ENCODE measurements around the gene LSP1. TPM values are rescaled to one million over a fixed set of nuclear protein-coding genes. Genes with fewer than 3 reads are reported as not detected.

The LSP1 gene
- total and polyA plus RNA-seq, 2 of the 8 experiments (the other 6 are each of a cell fraction or from before 2014, with no cell fraction given), result 0.03 TPM; not detected in 1

DNA sequence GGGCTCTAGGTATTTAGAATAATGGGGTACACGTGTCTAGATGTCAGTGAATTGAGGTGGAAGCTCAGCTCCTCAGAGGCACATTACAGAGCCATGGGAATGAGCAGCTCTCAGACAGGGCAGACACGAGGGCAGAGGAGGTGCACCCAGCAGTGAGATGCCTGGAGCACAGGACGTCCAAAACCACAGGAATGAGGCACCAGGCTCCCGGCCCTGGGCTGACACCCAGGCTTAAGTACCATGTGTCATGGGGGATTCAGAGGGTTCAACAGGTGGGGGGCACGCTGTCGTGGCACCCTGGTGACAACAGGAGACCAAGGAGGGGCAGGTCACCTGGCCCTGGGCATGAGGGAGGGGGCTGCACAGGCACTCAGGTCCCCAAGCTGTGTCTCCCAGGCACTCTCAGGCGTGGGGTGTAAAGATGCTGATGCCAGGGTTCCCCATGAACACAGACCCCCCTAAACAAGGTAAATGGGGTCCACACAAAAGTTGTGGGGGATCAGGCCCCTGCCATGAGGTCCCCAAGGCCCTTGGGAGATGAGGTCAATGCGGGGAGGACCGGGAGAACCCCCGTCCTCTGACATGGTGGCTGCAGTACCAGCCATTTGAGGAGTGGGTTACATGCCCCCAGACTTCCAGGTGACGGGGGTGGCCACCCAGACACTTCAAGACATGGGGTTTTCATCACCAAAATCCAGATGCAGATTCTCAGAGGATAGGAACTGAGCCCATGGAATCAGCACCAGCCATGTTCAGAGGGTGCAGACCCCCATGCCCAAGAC, 23.7 kb upstream of the LSP1 start (continued):
- no peak for TF ChIP-seq CHD7 (IDR thresholded peaks at IDR 0.05; ENCODE audit: insufficient replicate concordance, low read length)
- TF ChIP-seq CTBP2 (IDR thresholded peaks at IDR 0.05; ENCODE audit: borderline replicate concordance, insufficient read depth, insufficient read length, low read length), result no peak
- TF ChIP-seq RNF2 (IDR thresholded peaks at IDR 0.05; ENCODE audit: borderline replicate concordance, low read depth, low read length, missing control alignments, poor library complexity, severe bottlenecking), result no peak
- TF ChIP-seq YY1 (IDR thresholded peaks at IDR 0.05; ENCODE audit: low read depth, low read length), result no peak
- no peak for TF ChIP-seq MAX (IDR thresholded peaks at IDR 0.05)

All from H1 (cell line).